DMS79 treated with DMSO at 0.1 percent for 48 hours (cell line): ENCODE measurements around the gene ZKSCAN8.
"Not testable (repeated sequence)": the region's sequence is repeated elsewhere in the genome, so short reads cannot be mapped to it uniquely, and the experiment has no call there.

Experiments
- DNase-seq: peaks from one replicate; lab custom pipeline; 2025; lab: John Stamatoyannopoulos, UW

The ZKSCAN8 gene

GRCh38 chr6:28141500-28142329, at the start of gene ZKSCAN8:
ZKSCAN8 (plus strand) TSS chr6:28141883; CDS start chr6:28148408, 6,525 bp downstream.
- DNase-seq: peak; percentile 88

GRCh38 chr6:28102222-28102621, 39.5 kb upstream of the ZKSCAN8 start:
- DNase-seq: not testable (repeated sequence)

GRCh38 chr6:28102699-28103098, 39.0 kb upstream of the ZKSCAN8 start:
- not testable (repeated sequence) for DNase-seq

GRCh38 chr6:28104392-28105244, 37.1 kb upstream of the ZKSCAN8 start:
- DNase-seq: peak; percentile 75

GRCh38 chr6:28105245-28105639, 36.4 kb upstream of the ZKSCAN8 start:
- no peak for DNase-seq

GRCh38 chr6:28107506-28107905, 34.2 kb upstream of the ZKSCAN8 start:
- DNase-seq: no peak

GRCh38 chr6:28111964-28112363, 29.7 kb upstream of the ZKSCAN8 start:
- DNase-seq: no peak

- DNase-seq: no peak
Measured at GRCh38 chr6:28115799-28116198, 25.9 kb upstream of the ZKSCAN8 start.

- no peak for DNase-seq
Measured at GRCh38 chr6:28117386-28118050, 24.2 kb upstream of the ZKSCAN8 start.

GRCh38 chr6:28118217-28118616, 23.5 kb upstream of the ZKSCAN8 start:
- no peak for DNase-seq

GRCh38 chr6:28121876-28122275, 19.8 kb upstream of the ZKSCAN8 start:
- no peak for DNase-seq

GRCh38 chr6:28122283-28122682, 19.4 kb upstream of the ZKSCAN8 start:
- not testable (repeated sequence) for DNase-seq

GRCh38 chr6:28124350-28124970, 17.2 kb upstream of the ZKSCAN8 start, which contains the start of gene ZSCAN16:
ZSCAN16 (plus strand) TSS chr6:28124609; CDS start chr6:28125444, 835 bp downstream.
- DNase-seq: peak; percentile 92

- no peak for DNase-seq
Measured at GRCh38 chr6:28124971-28125353, 16.7 kb upstream of the ZKSCAN8 start.

- DNase-seq: no peak
Measured at GRCh38 chr6:28125401-28125800, 16.3 kb upstream of the ZKSCAN8 start.

- DNase-seq: no peak
Measured at GRCh38 chr6:28134015-28134414, 7.7 kb upstream of the ZKSCAN8 start.

- DNase-seq: no peak
Measured at GRCh38 chr6:28134716-28135115, 7.0 kb upstream of the ZKSCAN8 start.

- no peak for DNase-seq
Measured at GRCh38 chr6:28135393-28135792, 6.3 kb upstream of the ZKSCAN8 start.

GRCh38 chr6:28136585-28137504, 4.8 kb upstream of the ZKSCAN8 start:
- DNase-seq: peak; percentile 90

- peak; percentile 25 for DNase-seq
Measured at GRCh38 chr6:28137505-28137981, 4.1 kb upstream of the ZKSCAN8 start.
